HG02623 (cell line): ENCODE data around the gene PPM1L.

Source experiments
- ATAC-seq: cut with Tn5 transposase; IDR thresholded peaks from one replicate; pipeline ENCODE4 v1.9.1; 2021; ENCODE audit warnings: moderate library complexity; ENCODE audit not compliant: unreplicated experiment

PPM1L gene

GRCh38 chr3:160758929-160759577 lies 3.0 kb downstream of the PPM1L start:
- ATAC-seq = no peak

GRCh38 chr3:160763073-160763472 lies 7.0 kb downstream of the PPM1L start:
- no peak for ATAC-seq

DNA sequence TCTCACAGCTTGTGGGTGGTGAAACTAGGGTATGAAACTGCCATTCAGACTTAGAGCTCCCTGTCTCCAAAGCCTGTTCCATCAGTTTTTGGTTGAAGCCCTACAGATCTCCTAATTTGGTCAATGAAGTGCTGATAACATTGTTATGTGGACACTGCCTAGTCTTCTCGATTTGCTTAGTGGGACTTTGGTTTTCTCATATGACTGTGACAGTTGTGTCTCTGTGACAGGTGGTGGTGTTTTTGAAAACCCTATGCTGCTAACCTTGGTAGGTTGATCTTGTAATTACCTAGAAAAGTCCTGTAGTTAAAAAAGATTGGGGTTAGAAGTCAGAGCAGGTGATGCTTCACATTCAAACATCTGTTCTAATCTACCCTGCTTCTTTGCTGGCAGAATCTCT lies 9.2 kb downstream of the PPM1L start:
- ATAC-seq = no peak

DNA sequence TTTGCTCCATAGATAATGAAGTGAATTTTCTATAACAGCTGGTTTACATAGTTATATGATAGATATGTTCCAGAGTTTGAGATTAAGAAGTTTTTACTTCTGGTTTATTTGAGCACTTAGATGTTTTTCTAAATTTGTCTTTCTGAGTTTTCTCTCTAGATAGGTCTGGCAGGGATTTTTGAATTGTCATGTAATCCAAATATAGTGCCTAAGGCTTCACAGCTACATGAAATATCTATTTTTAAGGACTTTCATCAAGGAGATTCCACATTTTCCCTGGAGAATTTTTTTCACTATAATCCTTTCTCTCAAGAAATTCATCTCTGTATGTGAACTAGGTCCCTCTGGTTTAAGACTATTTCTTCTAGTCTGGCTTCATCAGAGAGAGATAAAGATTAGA lies 12.0 kb downstream of the PPM1L start:
- ATAC-seq = no peak

DNA sequence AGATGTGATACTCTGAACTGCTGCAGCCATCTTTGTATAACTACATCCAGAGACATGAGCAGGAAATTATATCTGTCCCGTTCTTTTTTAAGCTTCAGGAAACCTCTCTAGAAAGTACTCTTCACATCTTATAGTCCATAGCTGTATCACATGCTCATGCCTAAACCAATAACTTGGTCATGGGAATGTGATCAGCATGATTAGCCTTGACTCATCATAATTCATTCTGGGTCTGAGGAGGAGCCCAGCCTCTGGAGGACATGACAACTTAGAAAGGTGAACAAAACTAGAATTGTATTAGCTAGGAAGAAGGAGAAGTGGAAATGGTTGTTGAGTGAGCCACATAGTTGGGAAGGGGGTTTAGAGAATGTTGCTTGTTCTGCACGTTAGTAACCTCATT lies 12.9 kb downstream of the PPM1L start:
- no peak for ATAC-seq

GRCh38 chr3:160771811-160772459 lies 15.9 kb downstream of the PPM1L start:
- no peak for ATAC-seq

- ATAC-seq = no peak
These were observed 17.7 kb downstream of the PPM1L start for GRCh38 chr3:160773722-160774121.

GRCh38 chr3:160774172-160774571 lies 18.1 kb downstream of the PPM1L start:
- no peak for ATAC-seq

DNA sequence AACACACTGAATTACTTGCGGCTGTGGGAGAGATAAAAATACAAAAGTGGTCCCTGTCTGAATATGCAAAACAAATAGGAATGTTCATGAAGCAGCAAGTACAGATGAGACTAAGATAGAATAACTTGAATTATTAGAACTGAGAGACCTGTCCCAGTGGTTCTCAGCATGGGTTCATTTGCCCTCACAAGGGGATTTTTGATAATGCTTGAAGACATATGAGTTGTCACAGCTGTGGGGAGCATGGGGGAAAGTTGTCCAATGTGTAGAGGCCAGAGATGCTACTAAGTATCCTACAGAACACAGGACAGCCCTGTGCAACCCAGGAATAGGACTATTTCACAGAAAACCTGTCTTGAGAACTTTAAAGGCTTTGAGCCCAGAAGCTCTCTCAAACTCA lies 22.4 kb downstream of the PPM1L start:
- no peak for ATAC-seq

DNA sequence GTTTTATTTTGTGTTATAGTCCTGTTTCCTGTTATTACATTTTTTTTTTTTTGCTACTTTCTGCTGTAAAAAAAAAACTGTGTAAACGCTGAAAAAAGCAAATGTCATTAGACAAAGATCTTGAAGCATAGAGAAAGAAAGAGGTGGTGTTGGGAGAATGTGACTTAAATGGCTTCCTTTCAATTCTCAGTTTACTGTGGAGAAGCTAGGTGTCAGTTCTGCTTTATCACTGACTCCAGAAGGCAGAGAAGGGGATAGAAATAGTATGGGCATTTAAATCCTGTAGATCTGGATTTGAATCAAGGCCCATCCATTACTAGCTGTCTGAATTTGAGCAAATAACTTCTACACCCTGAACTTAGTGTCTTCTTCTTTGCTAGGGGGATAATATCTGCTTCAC lies 23.0 kb downstream of the PPM1L start:
- no peak for ATAC-seq

DNA sequence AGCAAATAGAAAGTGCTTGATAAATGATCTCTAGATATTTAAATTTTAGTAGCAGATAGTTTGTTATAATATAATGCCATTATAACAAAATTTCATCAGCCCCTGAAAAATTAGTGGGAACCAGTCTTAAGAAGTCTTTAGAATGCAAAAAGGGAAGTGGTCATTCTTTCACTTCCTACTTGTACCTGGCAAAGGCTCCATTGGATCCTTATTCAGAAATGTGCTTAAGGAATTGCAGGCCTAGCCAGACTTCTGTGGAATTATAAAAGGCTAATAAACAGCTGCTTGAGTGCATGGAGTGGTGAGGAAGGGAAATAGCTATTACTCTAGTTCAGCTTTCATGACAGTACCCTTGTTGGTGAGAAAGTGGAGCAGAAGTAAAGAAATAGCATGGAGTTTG lies 24.2 kb downstream of the PPM1L start:
- no peak for ATAC-seq

GRCh38 chr3:160781402-160781801 lies 25.4 kb downstream of the PPM1L start:
- no peak for ATAC-seq

GRCh38 chr3:160781863-160782262 lies 25.8 kb downstream of the PPM1L start:
- no peak for ATAC-seq

DNA sequence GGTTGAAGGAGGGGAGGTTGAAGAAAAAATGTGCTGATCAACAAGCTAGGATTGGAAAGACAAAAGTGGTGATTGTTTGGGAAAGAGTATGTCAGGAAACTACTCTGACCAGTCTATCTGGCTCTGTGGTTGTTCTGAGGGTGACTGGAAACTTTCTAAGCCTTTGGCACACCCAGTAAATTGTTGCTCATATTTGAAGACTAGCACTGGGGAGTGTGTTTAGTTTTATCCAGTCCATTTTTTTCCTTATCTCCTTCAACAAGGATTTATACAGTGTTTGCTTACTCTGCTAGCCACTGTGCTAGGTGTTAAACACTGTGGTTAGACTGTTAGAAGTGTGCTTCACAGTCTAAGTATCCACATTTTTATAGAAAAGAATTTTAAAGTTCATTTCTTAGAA lies 28.8 kb downstream of the PPM1L start:
- ATAC-seq = no peak

DNA sequence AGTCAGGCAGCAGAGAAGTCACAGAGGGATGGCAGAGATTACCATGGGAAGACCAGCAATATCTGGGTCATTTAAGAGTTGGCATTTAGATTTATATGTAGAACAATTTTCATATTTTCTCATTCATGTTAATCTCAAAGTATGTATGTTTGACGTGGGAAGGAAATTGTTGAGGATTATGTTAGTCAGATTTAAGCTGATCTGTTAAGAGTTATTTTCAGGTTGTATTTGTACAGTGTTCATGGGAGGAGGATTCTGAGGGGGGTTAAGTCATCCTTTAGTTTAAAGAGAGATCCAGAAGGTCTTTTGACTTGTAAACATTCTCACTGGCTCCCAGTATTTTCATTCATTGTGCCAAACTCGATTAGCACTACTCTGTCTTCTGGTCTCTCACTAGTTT lies 34.7 kb downstream of the PPM1L start:
- no peak for ATAC-seq

GRCh38 chr3:160792540-160792939 lies 36.5 kb downstream of the PPM1L start:
- ATAC-seq = no peak

- ATAC-seq = no peak
These were observed 37.8 kb downstream of the PPM1L start for GRCh38 chr3:160793722-160794252.

DNA sequence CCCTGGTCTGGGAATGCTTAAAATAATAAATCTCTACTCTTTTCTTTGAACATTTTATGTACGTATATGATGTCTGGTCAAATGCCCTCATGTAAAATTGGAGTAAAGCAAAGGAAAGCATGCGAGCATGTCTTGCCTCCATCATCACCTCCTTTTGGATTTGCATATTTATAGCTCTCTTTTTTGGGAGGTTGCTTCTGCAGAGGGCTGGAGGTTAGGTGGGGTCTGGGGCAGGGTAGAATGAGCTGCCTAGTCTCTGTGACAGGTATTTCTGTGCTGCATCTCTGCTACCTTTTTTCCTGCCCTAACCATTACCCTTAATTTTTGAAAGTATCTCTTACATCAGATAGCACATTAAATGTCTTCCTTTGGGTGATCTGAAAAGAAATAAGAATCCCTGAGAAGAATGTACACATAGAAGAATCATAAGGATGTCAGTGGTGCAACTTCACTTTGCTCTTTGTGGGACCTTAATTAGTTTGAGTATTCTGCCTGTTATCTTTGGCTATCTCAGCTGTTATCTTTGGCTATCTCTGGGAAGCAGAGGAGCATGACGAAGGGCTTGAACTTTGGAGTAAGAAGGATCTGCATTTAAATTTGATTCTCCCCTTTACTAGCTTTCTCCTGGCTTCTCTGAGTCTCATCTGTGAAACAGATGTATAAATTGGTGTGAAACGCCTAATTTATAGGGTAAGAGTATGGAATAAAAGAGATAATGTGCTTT lies 40.2 kb downstream of the PPM1L start:
- ATAC-seq = no peak

DNA sequence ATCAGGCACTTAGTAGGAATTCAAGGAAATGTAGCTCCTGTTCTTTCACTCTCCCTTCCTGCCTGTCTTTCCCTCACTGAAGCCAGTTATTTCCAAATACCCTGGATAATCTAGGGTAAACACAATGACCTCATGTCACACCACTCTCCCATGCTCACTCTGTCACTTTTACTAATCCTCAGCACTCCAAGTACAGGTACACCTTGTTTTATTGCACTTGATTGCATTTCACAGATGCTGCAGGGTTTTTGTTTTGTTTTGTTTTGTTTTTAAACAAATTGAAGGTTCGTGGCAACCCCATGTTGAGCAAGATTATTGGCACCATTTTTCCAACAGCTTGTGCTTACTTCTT lies 40.8 kb downstream of the PPM1L start:
- no peak for ATAC-seq

DNA sequence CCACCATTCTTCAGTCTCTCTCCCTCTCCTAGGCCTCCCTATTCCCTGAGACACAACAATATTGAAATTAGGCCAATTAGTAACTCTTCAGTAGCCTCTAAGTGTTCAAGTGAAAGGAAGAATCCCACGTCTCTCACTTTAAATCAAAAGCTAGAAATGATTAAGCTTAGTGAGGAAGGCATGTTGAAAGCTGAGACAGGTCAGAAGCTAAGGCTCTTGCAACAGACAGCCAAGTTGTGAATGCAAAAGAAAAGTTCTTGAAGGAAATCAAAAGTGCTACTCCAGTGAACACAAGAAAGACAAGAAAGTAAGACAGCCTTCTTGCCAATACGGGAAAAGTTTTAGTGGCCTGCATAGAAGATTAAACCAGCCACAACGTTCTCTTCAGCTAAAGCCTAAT lies 41.3 kb downstream of the PPM1L start:
- ATAC-seq = no peak

DNA sequence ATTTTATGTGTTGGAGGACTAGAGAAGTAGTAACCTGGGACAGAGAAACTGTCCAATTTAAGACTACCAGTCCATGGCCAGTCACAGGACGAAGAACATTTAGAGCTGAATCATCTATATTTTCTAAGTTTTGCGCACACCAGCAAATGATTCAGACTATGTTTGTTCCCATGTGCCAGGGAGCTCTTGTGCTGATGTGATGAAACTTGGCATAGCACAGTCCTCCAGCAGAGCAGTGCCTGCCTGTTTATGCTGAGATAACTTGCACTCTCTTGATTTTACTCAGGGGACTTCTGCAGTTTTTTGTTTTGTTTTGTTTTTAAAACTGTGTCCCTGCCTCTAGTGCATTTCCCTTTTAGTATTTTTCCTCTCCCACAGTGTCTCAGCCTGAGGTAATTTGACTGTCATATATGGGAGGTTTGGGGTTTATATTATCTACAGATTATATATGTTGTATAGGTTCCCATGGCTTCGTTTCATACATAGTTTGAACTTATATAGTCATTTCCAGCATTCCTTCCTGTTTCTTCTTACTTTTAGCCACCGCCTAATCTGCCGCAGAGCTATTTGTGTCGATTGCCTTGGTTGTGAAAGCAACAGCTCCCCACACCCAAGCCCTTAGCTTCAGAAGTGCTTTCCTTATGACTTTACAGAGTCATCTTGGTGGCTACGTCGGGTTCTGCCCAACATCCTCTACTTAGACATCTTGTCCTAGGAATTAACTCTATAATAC lies 45.5 kb downstream of the PPM1L start:
- peak; percentile 86 for ATAC-seq

- ATAC-seq = no peak
These were observed 48.7 kb downstream of the PPM1L start for GRCh38 chr3:160804762-160805161.
